Rectal smooth muscle tissue (tissue), 1 donor: ENCODE measurements around the gene GOLM1.

Experiments
- H3K27ac ChIP-seq: one replicate; pipeline ENCODE4 v1.7.0; 2013; ENCODE audit warnings: low read depth, low read length, inconsistent platforms
- H3K27me3 ChIP-seq: one replicate; pipeline ENCODE4 v1.7.0; 2013; ENCODE audit warnings: low read length; ENCODE audit not compliant: control insufficient read depth, insufficient read depth
- H3K36me3 ChIP-seq: one replicate; pipeline ENCODE4 v1.7.0; 2013; ENCODE audit warnings: low read length; ENCODE audit not compliant: control insufficient read depth, insufficient read depth
- H3K4me1 ChIP-seq: one replicate; pipeline ENCODE4 v1.7.0; 2013; ENCODE audit warnings: low read length; ENCODE audit not compliant: control insufficient read depth, insufficient read depth
- H3K4me3 ChIP-seq: one replicate; pipeline ENCODE4 v1.7.0; 2013; ENCODE audit warnings: low read length
- H3K9ac ChIP-seq: one replicate; pipeline ENCODE4 v1.7.0; 2013; ENCODE audit warnings: low read length

Gene GOLM1

GRCh38 chr9:85984457-85984856, 114.9 kb downstream of the GOLM1 start:
- H3K27me3 ChIP-seq = no peaks in the 10 kb centered on the region
- H3K4me1 ChIP-seq = no peaks in the 10 kb centered on the region
- peaks cover 9% of the 10 kb centered on the region for H3K36me3 ChIP-seq
- no peak overlapping the region for H3K4me3 ChIP-seq
- H3K27ac ChIP-seq = no peak overlapping the region
- H3K9ac ChIP-seq = no peak overlapping the region

GRCh38 chr9:85981369-85981768, 118.0 kb downstream of the GOLM1 start:
- no peaks in the 10 kb centered on the region for H3K4me1 ChIP-seq
- no peak overlapping the region for H3K27ac ChIP-seq
- H3K4me3 ChIP-seq = no peak overlapping the region
- peaks cover 13% of the 10 kb centered on the region for H3K36me3 ChIP-seq
- no peak overlapping the region for H3K9ac ChIP-seq
- no peaks in the 10 kb centered on the region for H3K27me3 ChIP-seq

- H3K36me3 ChIP-seq = peaks cover 6% of the 10 kb centered on the region
- H3K27ac ChIP-seq = no peak overlapping the region
- no peaks in the 10 kb centered on the region for H3K4me1 ChIP-seq
- no peak overlapping the region for H3K4me3 ChIP-seq
- H3K9ac ChIP-seq = no peak overlapping the region
- H3K27me3 ChIP-seq = no peaks in the 10 kb centered on the region
Observed at GRCh38 chr9:85978496-85978895, 120.9 kb downstream of the GOLM1 start.
